Thymus (tissue), 11 donors: ENCODE measurements around the gene ADORA2A. TPM values are rescaled to one million over a fixed set of nuclear protein-coding genes. Genes with fewer than 3 reads are reported as not detected.

ENCODE experiments used
- DNase-seq, 9 donors: peaks; one replicate each; pipeline ENCODE4 v3.0.0-alpha.2; 2013; ENCODE audit warnings: low spot score in 9 of 9, low read depth in 6 of 9, missing footprints in 1 of 9
- H3K27ac ChIP-seq, 2 donors: one replicate each; pipeline ENCODE4 v1.5.1; 2013; ENCODE audit warnings: control low read depth in 1 of 2, low read depth in 1 of 2, low read length in 1 of 2, mild to moderate bottlenecking in 1 of 2, moderate library complexity in 1 of 2
- H3K27me3 ChIP-seq, 2 donors: one replicate each; pipeline ENCODE4 v1.5.1; 2013; ENCODE audit warnings: low read length in 1 of 2; ENCODE audit not compliant: control insufficient read depth in 2 of 2, insufficient read depth in 1 of 2
- H3K36me3 ChIP-seq, 2 donors: one replicate each; pipeline ENCODE4 v1.5.1; 2013; ENCODE audit warnings: low read length in 1 of 2, mild to moderate bottlenecking in 1 of 2, moderate library complexity in 1 of 2; ENCODE audit not compliant: control insufficient read depth in 2 of 2, insufficient read depth in 2 of 2
- H3K4me1 ChIP-seq, 2 donors: one replicate each; pipeline ENCODE4 v1.5.1; 2013; ENCODE audit warnings: low read length in 2 of 2; ENCODE audit not compliant: control insufficient read depth in 2 of 2, insufficient read depth in 2 of 2
- H3K4me3 ChIP-seq, 2 donors: one replicate each; pipeline ENCODE4 v1.5.1; 2013; ENCODE audit warnings: low read length in 2 of 2, control low read depth in 1 of 2, mild to moderate bottlenecking in 1 of 2
- H3K9me3 ChIP-seq, 2 donors: one replicate each; pipeline ENCODE4 v1.5.1; 2013; ENCODE audit warnings: low read length in 1 of 2, mild to moderate bottlenecking in 1 of 2; ENCODE audit not compliant: control insufficient read depth in 2 of 2, insufficient read depth in 1 of 2
- WGBS: extraction: QIAGEN DNeasy Blood & Tissue Kit; methylation state at CpG from one replicate; pipeline ENCODE4 v1.1.7; 2013; 5-methylcytosine and 5-hydroxymethylcytosine counted together
- polyA plus RNA-seq: library from polyadenylated mRNA; stranded (reverse); fragments of 200-250 nt; gene quantifications from one replicate; pipeline ENCODE4 v1.2.3, GENCODE V29; 2013
- total RNA-seq: library from RNA; stranded (reverse); fragments of 120-200 nt; gene quantifications from one replicate; pipeline ENCODE4 v1.2.4, GENCODE V29; 2013
- donor health status: healthy.

The ADORA2A gene
- total and polyA plus RNA-seq, 2 donors: 21.8 to 77.4 TPM

- no peak overlapping the region for H3K27ac ChIP-seq
- no peak for DNase-seq
- H3K4me3 ChIP-seq: no peak overlapping the region
- 89% methylated on average over 19 of the region's 19 CpGs for WGBS
- no peaks in the 10 kb centered on the region for H3K27me3 ChIP-seq
- H3K9me3 ChIP-seq: no peaks in the 10 kb centered on the region
- peaks cover 0 to 32% of the 10 kb centered on the region in 2 donors for H3K4me1 ChIP-seq
- peaks cover 30 to 46% of the 10 kb centered on the region in 2 donors for H3K36me3 ChIP-seq
Observed at GRCh38 chr22:24406322-24407277, 20.8 kb upstream of the ADORA2A start.

DNA sequence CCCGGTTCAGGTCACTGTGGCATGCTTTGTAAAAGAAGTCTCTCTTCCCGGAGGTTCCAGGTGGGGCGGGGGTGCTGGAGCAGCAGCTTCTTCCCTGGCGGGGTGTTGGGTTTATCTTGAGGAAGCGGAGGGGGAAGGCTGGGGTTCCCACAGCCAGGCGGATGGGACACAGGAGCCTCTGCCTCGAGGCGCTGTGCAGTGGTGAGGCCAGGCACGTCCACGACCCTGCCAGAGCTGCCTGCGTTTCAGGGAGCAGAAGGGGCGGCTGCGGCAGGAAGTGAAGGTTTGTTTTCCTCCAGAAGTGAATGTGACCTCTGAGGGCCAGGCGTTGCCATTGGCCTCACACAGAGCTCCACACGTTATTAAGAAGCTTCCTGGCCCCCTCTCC, 20.1 kb upstream of the ADORA2A start:
- H3K9me3 ChIP-seq: no peaks in the 10 kb centered on the region
- peaks cover 0 to 32% of the 10 kb centered on the region in 2 donors for H3K4me1 ChIP-seq
- no peaks in the 10 kb centered on the region for H3K27me3 ChIP-seq
- no peak for DNase-seq
- no peak overlapping the region for H3K27ac ChIP-seq
- WGBS: 50% methylated on average over 15 of the region's 15 CpGs
- peaks cover 32 to 47% of the 10 kb centered on the region in 2 donors for H3K36me3 ChIP-seq
- no peak overlapping the region for H3K4me3 ChIP-seq

- Histone ChIP-seq H3K9me3 (no peaks in the 10 kb centered on the region), H3K27me3 (no peaks in the 10 kb centered on the region), H3K36me3 (peaks cover 38 to 51% of the 10 kb centered on the region in 2 donors), H3K27ac (no peak overlapping the region), H3K4me1 (peaks cover 0 to 32% of the 10 kb centered on the region in 2 donors), H3K4me3 (no peak overlapping the region)
- WGBS: 91% methylated on average over 4 of the region's 4 CpGs
- DNase-seq: no peak
Observed at GRCh38 chr22:24407884-24408283, 19.5 kb upstream of the ADORA2A start.

DNA sequence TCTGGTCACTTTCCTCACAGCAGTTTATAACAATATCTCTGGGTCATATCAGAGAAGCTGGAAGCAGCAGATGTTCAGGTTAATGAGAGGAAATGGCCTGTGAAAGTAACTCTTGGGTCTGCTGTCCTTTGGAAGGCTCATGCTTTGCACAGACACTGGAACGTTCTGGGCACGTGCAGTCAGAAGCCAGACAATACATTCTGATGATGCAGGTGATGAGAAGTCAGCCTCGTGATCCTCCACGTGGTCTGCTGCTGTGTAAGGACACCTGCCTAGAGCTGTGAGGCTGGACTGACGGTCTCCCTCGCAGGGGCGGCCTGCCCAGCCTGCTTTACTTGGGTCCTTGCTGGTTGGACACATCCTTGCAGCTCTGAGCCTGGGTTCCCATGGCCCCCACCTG, 18.8 kb upstream of the ADORA2A start:
- no peaks in the 10 kb centered on the region for H3K9me3 ChIP-seq
- peaks cover 0 to 32% of the 10 kb centered on the region in 2 donors for H3K4me1 ChIP-seq
- 93% methylated on average over 7 of the region's 7 CpGs for WGBS
- peaks cover 45 to 52% of the 10 kb centered on the region in 2 donors for H3K36me3 ChIP-seq
- H3K4me3 ChIP-seq: no peak overlapping the region
- H3K27ac ChIP-seq: no peak overlapping the region
- H3K27me3 ChIP-seq: no peaks in the 10 kb centered on the region
- DNase-seq: no peak

GRCh38 chr22:24409707-24410106, 17.7 kb upstream of the ADORA2A start:
- 95% methylated on average over 9 of the region's 9 CpGs for WGBS
- Histone ChIP-seq H3K4me1 (peaks cover 0 to 32% of the 10 kb centered on the region in 2 donors), H3K36me3 (peaks cover 49 to 53% of the 10 kb centered on the region in 2 donors), H3K9me3 (no peaks in the 10 kb centered on the region), H3K4me3 (no peak overlapping the region), H3K27me3 (no peaks in the 10 kb centered on the region), H3K27ac (no peak overlapping the region)
- DNase-seq: no peak

DNA sequence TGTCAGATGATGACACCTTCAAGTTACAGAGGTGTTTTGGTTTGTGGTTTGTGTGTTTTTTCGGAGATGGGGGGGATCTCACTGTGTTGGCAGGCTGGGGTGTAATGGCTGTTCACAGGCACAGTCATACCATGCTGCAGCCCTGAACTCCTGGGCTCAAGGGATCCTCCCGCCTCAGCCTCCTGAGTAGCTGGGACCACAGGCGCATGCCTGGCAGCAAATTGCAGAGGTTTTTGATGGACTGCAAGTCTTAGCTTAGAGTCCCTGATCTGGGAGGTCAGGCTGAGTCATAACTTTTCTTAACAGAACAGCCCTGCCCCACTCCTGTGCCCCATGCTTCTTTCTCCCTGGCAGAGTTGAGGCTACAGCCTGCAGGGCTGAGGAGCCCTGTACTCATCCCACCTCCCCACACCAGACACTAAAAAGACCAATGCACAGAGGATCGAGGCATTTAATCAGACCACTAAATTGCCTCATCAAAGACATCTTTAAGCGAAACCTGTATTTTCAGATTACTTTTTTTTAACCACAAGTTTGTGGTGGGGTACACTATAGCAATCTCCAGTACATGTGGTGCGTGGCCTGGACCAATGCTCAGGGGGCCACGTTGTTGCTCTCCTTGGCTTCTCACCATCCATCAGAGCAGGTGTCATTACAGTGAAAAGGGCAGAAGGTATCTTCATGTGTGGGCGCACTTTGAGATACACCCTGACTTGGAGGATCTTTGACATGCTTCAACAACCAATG, 17.1 kb upstream of the ADORA2A start:
- H3K4me3 ChIP-seq: no peak overlapping the region
- peaks cover 49 to 53% of the 10 kb centered on the region in 2 donors for H3K36me3 ChIP-seq
- 57% methylated on average over 8 of the region's 8 CpGs for WGBS
- H3K27me3 ChIP-seq: no peaks in the 10 kb centered on the region
- no peaks in the 10 kb centered on the region for H3K9me3 ChIP-seq
- no peak overlapping the region for H3K27ac ChIP-seq
- H3K4me1 ChIP-seq: peaks cover 0 to 32% of the 10 kb centered on the region in 2 donors
- no peak for DNase-seq

DNA sequence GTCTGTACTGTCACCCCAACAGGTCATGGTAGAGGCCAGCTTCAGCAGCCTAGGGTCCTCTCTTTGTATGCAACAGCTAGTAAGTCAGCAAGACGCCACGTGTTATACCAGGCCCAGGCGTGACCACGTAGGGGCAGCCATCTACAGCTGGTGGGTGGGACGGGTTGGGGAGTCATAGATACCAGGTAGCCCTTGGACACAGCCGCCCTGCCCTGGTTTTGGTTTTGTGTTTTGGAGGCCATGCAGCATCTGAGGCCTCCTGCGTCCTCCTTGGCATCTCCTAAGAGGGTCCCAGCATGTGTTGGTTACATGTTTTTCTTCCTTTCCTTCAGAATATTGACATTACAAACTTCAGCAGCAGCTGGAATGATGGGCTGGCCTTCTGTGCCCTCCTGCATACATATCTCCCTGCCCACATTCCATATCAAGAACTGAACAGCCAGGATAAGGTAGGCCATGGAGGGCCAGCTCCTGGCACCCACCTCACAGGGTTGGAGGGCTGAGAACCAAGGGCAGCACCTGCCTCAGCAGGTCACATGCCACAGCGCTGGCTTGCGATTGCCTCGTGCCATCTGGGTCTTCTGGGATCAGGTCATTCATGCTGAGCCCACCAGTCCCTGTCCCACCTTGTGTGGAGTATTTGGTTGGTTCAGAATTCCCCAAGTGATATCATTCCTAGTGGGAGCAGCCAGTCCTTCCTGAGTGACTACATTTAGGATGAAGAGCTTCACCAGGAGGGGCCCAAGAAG, 16.0 kb upstream of the ADORA2A start:
- Histone ChIP-seq H3K27ac (no peak overlapping the region), H3K27me3 (no peaks in the 10 kb centered on the region), H3K36me3 (peaks cover 58 to 61% of the 10 kb centered on the region in 2 donors), H3K4me3 (no peak overlapping the region), H3K9me3 (no peaks in the 10 kb centered on the region), H3K4me1 (peaks cover 0 to 28% of the 10 kb centered on the region in 2 donors)
- WGBS: 99% methylated on average over 10 of the region's 10 CpGs
- DNase-seq: no peak

GRCh38 chr22:24412274-24412673, 15.1 kb upstream of the ADORA2A start:
- WGBS: 98% methylated on average over 7 of the region's 7 CpGs

More at GRCh38 chr22:24412274-24412673, 15.1 kb upstream of the ADORA2A start:
- H3K9me3 ChIP-seq: no peaks in the 10 kb centered on the region
- peaks cover 0 to 20% of the 10 kb centered on the region in 2 donors for H3K4me1 ChIP-seq
- H3K36me3 ChIP-seq: peaks cover 62 to 64% of the 10 kb centered on the region in 2 donors
- no peak overlapping the region for H3K4me3 ChIP-seq
- no peaks in the 10 kb centered on the region for H3K27me3 ChIP-seq
- no peak for DNase-seq
- no peak overlapping the region for H3K27ac ChIP-seq
